ENCODE measurements around the gene RPRD2. TPM values are rescaled to one million over a fixed set of nuclear protein-coding genes. Genes with fewer than 3 reads are reported as not detected.

The RPRD2 gene
- total RNA-seq, result 9.3 and 14.5 TPM in 2 replicates

GRCh38 chr1:150363426-150364230 lies at the start of gene RPRD2:
Gene RPRD2 (plus strand): TSS chr1:150364147. CDS start chr1:150364715, 568 bp downstream.

GRCh38 chr1:150486966-150487762 lies 123.2 kb downstream of the RPRD2 start, which contains the start of gene TARS2:
Gene TARS2 (plus strand): TSS chr1:150487419. CDS start chr1:150487451, 32 bp downstream.

GRCh38 chr1:150507912-150508864 lies 144.2 kb downstream of the RPRD2 start, which contains the start of gene ECM1:
Gene ECM1 (plus strand): TSS chr1:150508109. CDS start chr1:150508210, 101 bp downstream.

GRCh38 chr1:150515328-150516049 lies 151.5 kb downstream of the RPRD2 start, which contains the start of gene FALEC:
Gene FALEC (plus strand): TSS chr1:150515752.

Other genes starting within 250 kb of the RPRD2 start
- 73.7 and 75.3 TPM in 2 replicates for gene PLEKHO1, start 214.2 kb upstream of the RPRD2 start, total RNA-seq
- gene ANP32E, start 128.0 kb upstream of the RPRD2 start, total RNA-seq, result 6.5 and 20.9 TPM in 2 replicates
- gene CA14, start 106.4 kb upstream of the RPRD2 start, total RNA-seq, result not detected in 2 replicates
- 109 and 126 TPM in 2 replicates for gene APH1A, start 95.1 kb upstream of the RPRD2 start, total RNA-seq
- 1.5 and 2.4 TPM in 2 replicates for gene C1orf54, start 91.4 kb upstream of the RPRD2 start, total RNA-seq
- gene CIART, start 81.6 kb upstream of the RPRD2 start, total RNA-seq, result 0.81 and 4.9 TPM in 2 replicates
- 37.9 and 43.8 TPM in 2 replicates for gene MRPS21, start 70.3 kb upstream of the RPRD2 start, total RNA-seq
- gene PRPF3, start 42.6 kb upstream of the RPRD2 start, total RNA-seq, result 16.0 and 21.3 TPM in 2 replicates
- gene TARS2, start 123.3 kb downstream of the RPRD2 start, total RNA-seq, result 20.5 and 20.7 TPM in 2 replicates
- gene ECM1, start 144.0 kb downstream of the RPRD2 start, total RNA-seq, result 9.1 and 20.5 TPM in 2 replicates
- gene FALEC, start 151.6 kb downstream of the RPRD2 start, total RNA-seq, result 0.49 TPM in 1 of 2 replicates, not detected in the other
- gene ADAMTSL4, start 185.3 kb downstream of the RPRD2 start, total RNA-seq, result 0.98 and 5.8 TPM in 2 replicates
- 111 and 146 TPM in 2 replicates for gene MCL1, start 215.5 kb downstream of the RPRD2 start, total RNA-seq